ENCODE measurements around the gene MYL6. TPM values are rescaled to one million over a fixed set of nuclear protein-coding genes. Genes with fewer than 3 reads are reported as not detected.

Gene MYL6
- total and polyA plus RNA-seq, 9 of the 15 experiments (the other 6 are each of a cell fraction or from before 2014, with no cell fraction given): 557 to 1,664 (median 958) TPM

GRCh38 chr12:56157201-56158028 lies 744 bp upstream of the MYL6 start (continued):
- TF ChIP-seq PYGO2 (tag; IDR thresholded peaks at IDR 0.05): no peak
- TF ChIP-seq ASH1L (IDR thresholded peaks at IDR 0.05; ENCODE audit: borderline replicate concordance, low read depth, partially characterized antibody): no peak
- no peak; the same call in 1 of the 2 replicates for TF ChIP-seq RBFOX2 (IDR thresholded peaks at IDR 0.05; ENCODE audit: low read depth, low read length)
- no peak for TF ChIP-seq RNF219 (CRISPR knock-in tag; IDR thresholded peaks at IDR 0.05)
- no peak for TF ChIP-seq ZNF217 (CRISPR knock-in tag; IDR thresholded peaks at IDR 0.05)
- no peak for TF ChIP-seq SMARCC2 (IDR thresholded peaks at IDR 0.05; ENCODE audit: low read depth)
- TF ChIP-seq ZEB2 (IDR thresholded peaks at IDR 0.05): no peak; the same call in 1 of the 2 replicates
- 0 out of 2 replicates have a peak, but pooled peaks have one; percentile 75 for TF ChIP-seq POLR2AphosphoS2 (IDR thresholded peaks at IDR 0.05; ENCODE audit: low read length)
- TF ChIP-seq ILK (tag; IDR thresholded peaks at IDR 0.05; ENCODE audit: borderline replicate concordance, low read depth): no peak
- no peak for TF ChIP-seq EWSR1 (IDR thresholded peaks at IDR 0.05; ENCODE audit: borderline replicate concordance, low read depth, partially characterized antibody)
- TF ChIP-seq MAX (CRISPR knock-in tag; IDR thresholded peaks at IDR 0.05): peak; percentile 76
- no peak for TF ChIP-seq SMAD1 (IDR thresholded peaks at IDR 0.05; ENCODE audit: low read depth, low read length, partially characterized antibody)
- TF ChIP-seq SRF (CRISPR knock-in tag; IDR thresholded peaks at IDR 0.05): no peak
- TF ChIP-seq, protein P1, sequence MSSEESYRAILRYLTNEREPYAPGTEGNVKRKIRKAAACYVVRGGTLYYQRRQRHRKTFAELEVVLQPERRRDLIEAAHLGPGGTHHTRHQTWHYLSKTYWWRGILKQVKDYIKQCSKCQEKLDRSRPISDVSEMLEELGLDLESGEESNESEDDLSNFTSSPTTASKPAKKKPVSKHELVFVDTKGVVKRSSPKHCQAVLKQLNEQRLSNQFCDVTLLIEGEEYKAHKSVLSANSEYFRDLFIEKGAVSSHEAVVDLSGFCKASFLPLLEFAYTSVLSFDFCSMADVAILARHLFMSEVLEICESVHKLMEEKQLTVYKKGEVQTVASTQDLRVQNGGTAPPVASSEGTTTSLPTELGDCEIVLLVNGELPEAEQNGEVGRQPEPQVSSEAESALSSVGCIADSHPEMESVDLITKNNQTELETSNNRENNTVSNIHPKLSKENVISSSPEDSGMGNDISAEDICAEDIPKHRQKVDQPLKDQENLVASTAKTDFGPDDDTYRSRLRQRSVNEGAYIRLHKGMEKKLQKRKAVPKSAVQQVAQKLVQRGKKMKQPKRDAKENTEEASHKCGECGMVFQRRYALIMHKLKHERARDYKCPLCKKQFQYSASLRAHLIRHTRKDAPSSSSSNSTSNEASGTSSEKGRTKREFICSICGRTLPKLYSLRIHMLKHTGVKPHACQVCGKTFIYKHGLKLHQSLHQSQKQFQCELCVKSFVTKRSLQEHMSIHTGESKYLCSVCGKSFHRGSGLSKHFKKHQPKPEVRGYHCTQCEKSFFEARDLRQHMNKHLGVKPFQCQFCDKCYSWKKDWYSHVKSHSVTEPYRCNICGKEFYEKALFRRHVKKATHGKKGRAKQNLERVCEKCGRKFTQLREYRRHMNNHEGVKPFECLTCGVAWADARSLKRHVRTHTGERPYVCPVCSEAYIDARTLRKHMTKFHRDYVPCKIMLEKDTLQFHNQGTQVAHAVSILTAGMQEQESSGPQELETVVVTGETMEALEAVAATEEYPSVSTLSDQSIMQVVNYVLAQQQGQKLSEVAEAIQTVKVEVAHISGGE (CRISPR knock-in tag; IDR thresholded peaks at IDR 0.05): no peak; a peak in 1 of 6 replicates
- TF ChIP-seq HNRNPH1 (optimal IDR thresholded peaks at IDR 0.05; ENCODE audit: low read depth, low read length): no peak
- TF ChIP-seq STAT5A (IDR thresholded peaks at IDR 0.05; ENCODE audit: borderline replicate concordance, low read length): no peak
- TF ChIP-seq NFATC3 (IDR thresholded peaks at IDR 0.05): no peak
- TF ChIP-seq MYNN (IDR thresholded peaks at IDR 0.05): no peak
- no peak for TF ChIP-seq MYNN (CRISPR knock-in tag; IDR thresholded peaks at IDR 0.05)
- TF ChIP-seq XRCC3 (IDR thresholded peaks at IDR 0.05): no peak
- TF ChIP-seq MLLT1 (IDR thresholded peaks at IDR 0.05): peak in 1 of 2 experiments; percentile 90; a peak in 2 of 4 replicates

Measured in K562 (cell line).